Transverse colon (tissue), 4 donors: ENCODE results near the gene NES. TPM values are rescaled to one million over a fixed set of nuclear protein-coding genes. Genes with fewer than 3 reads are reported as not detected.

ENCODE experiments used
- DNase-seq: peaks from one replicate; pipeline ENCODE4 v3.0.0-alpha.2; 2019
- H3K27ac ChIP-seq, 4 donors: fragments of 200-600 bp; sonication (generic); 2 replicates each; pipeline ENCODE4 v1.5.1; 2016 to 2018; ENCODE audit warnings: inconsistent platforms in 4 of 4
- H3K27me3 ChIP-seq: fragments of 200-600 bp; sonication (generic); 2 replicates; pipeline ENCODE4 v1.5.1; 2017; ENCODE audit warnings: inconsistent platforms
- H3K36me3 ChIP-seq, 4 donors: fragments of 200-600 bp; sonication (generic); 2 replicates each; pipeline ENCODE4 v1.5.1; 2017 to 2019; ENCODE audit warnings: inconsistent platforms in 4 of 4
- H3K4me1 ChIP-seq, 4 donors: fragments of 200-600 bp; sonication (generic); 2 replicates each; pipeline ENCODE4 v1.5.1; 2017 to 2020; ENCODE audit warnings: inconsistent platforms in 4 of 4
- H3K4me3 ChIP-seq, 4 donors: fragments of 200-600 bp; sonication (generic); 1 replicate in 1 of 4; 2 replicates in 3 of 4; pipeline versions ENCODE4 v1.5.1 to v1.6.1; 2017 to 2019; ENCODE audit warnings: inconsistent platforms in 4 of 4
- H3K9me3 ChIP-seq, 2 donors: fragments of 200-600 bp; sonication (generic); 2 replicates each; pipeline ENCODE4 v1.5.1; 2017 to 2019; ENCODE audit warnings: inconsistent platforms in 2 of 2
- CTCF ChIP-seq, 5 experiments: fragments of 200-600 bp in 3 of 5; fragments of 450-650 bp in 2 of 5; sonication (generic) in 3 of 5; IDR thresholded peaks; 1 replicate in 2 of 5; 2 replicates in 3 of 5; pipeline ENCODE4 v1.5.1; 2016 to 2017; ENCODE audit warnings: antibody characterized with exemption in 5 of 5, inconsistent platforms in 3 of 5, mild to moderate bottlenecking in 2 of 5, moderate library complexity in 1 of 5
- EP300 ChIP-seq: sonication (generic); formaldehyde crosslinking; IDR thresholded peaks from one replicate; pipeline ENCODE4 v1.6.1; 2017; ENCODE audit warnings: antibody characterized with exemption, low read depth
- POLR2A ChIP-seq: fragments of 450-650 bp; IDR thresholded peaks from one replicate; pipeline ENCODE4 v1.6.1; 2016; ENCODE audit warnings: antibody characterized with exemption, mild to moderate bottlenecking, moderate library complexity
- POLR2AphosphoS5 ChIP-seq, 3 donors: sonication (generic); formaldehyde crosslinking; IDR thresholded peaks; one replicate each; pipeline ENCODE4 v1.6.1; 2016; ENCODE audit warnings: antibody characterized with exemption in 3 of 3
- WGBS, 2 donors: methylation state at CpG; one replicate each; pipeline ENCODE4 v1.1.5; 2018; ENCODE audit warnings: low coverage in 1 of 2; 5-methylcytosine and 5-hydroxymethylcytosine counted together
- in situ Hi-C, 4 donors: fragments of 200-750 bp; cut with MboI; loops; one replicate each; pipeline versions ENCODE4 v1.15.0 to v1.15.1; 2017; ENCODE audit warnings: low sequenced_read_pairs in 3 of 4, low pct_ligation_motif_present in 1 of 4, low pct_unique_long_range_greater_than_20kb in 1 of 4
- intact Hi-C: fragments of 100-400 bp; cut with DNase I; formaldehyde crosslinking; loops from one replicate; pipeline ENCODE4 v1.15.1; 2023; ENCODE audit warnings: low total_unique reads
- total RNA-seq, 4 donors: library from RNA; depleted of rRNA; stranded (reverse); fragments of >200 nt; gene quantifications; one replicate each; pipeline ENCODE4 v1.1.0, GENCODE V29; 2016

NES gene
- total RNA-seq, 4 donors from 2014 or later: 3.3 to 15.5 (median 5.5) TPM

GRCh38 chr1:156703741-156704140 is 26.5 kb upstream of the NES start:
- Histone ChIP-seq H3K4me1 (peaks cover 23 to 36% (median 28%) of the 10 kb centered on the region in 4 donors), H3K27me3 (peaks cover 56% of the 10 kb centered on the region), H3K36me3 (no peaks in the 10 kb centered on the region), H3K27ac (no peak overlapping the region), H3K4me3 (no peak overlapping the region), H3K9me3 (no peaks in the 10 kb centered on the region)
- intact Hi-C loops (no loop called here), in situ Hi-C loops (loop anchor here in 1 of 4 donors (10.0 kb wide), 1 partner anchor 161 kb away; the partner anchor contains the start of gene NTRK1)
- DNase-seq: no peak
- 38% methylated on average over 4 of the region's 4 CpGs; no CpG with 5 or more reads in 1 of the 2 donors for WGBS, 2 donors
- no peak for TF ChIP-seq CTCF (IDR thresholded peaks at IDR 0.05)
- no peak for TF ChIP-seq EP300
- no peak for TF ChIP-seq POLR2AphosphoS5 (IDR thresholded peaks at IDR 0.05)
- no peak for TF ChIP-seq POLR2A

DNA sequence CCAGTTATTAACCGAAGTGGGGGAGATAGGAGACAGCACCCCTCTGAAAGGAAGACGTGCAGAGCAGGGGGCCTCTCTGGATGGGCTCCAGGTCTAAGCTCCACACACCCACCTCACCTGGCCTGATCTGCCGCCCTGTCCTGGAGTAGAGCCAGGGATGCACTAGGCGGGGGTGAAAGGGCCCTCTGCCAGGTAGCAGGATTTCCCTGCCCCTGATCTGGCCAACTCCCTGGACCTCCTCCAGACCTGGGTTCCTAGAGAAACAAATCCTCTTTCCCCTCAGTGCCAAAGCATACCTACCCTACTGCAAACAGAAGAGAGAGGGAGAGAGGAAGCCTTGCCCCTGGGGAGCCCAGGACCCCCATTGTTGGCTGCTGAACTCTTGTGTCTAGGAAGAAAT is 26.1 kb upstream of the NES start:
- no peak for DNase-seq
- Histone ChIP-seq H3K27me3 (peaks cover 56% of the 10 kb centered on the region), H3K27ac (no peak overlapping the region), H3K4me1 (peaks cover 23 to 36% (median 28%) of the 10 kb centered on the region in 4 donors), H3K4me3 (no peak overlapping the region), H3K9me3 (no peaks in the 10 kb centered on the region), H3K36me3 (no peaks in the 10 kb centered on the region)
- TF ChIP-seq EP300 (no peak), CTCF (IDR thresholded peaks at IDR 0.05) (no peak), POLR2A (no peak), POLR2AphosphoS5 (IDR thresholded peaks at IDR 0.05) (no peak)
- in situ Hi-C loops (loop anchor here in 1 of 4 donors (10.0 kb wide), 1 partner anchor 161 kb away; the partner anchor contains the start of gene NTRK1), intact Hi-C loops (no loop called here)
- WGBS, 2 donors: 66% methylated on average over 4 of the region's 4 CpGs; no CpG with 5 or more reads in 1 of the 2 donors

GRCh38 chr1:156700736-156701531 is 23.7 kb upstream of the NES start:
- DNase-seq: no peak
- no peaks in the 10 kb centered on the region for H3K36me3 ChIP-seq
- H3K9me3 ChIP-seq: no peaks in the 10 kb centered on the region
- in situ Hi-C loops: loop anchor here in 1 of 4 donors (10.0 kb wide), 1 partner anchor 164 kb away; the partner anchor contains the start of gene NTRK1
- H3K27me3 ChIP-seq: peaks cover 56% of the 10 kb centered on the region
- H3K4me1 ChIP-seq: peaks cover 14 to 19% (median 16%) of the 10 kb centered on the region in 4 donors
- no peak overlapping the region for H3K4me3 ChIP-seq
- WGBS, 2 donors: 69% methylated on average over 8 of the region's 8 CpGs; no CpG with 5 or more reads in 1 of the 2 donors
- intact Hi-C loops: no loop called here
- no peak for TF ChIP-seq CTCF (IDR thresholded peaks at IDR 0.05)
- TF ChIP-seq EP300: no peak
- TF ChIP-seq POLR2AphosphoS5 (IDR thresholded peaks at IDR 0.05): no peak
- TF ChIP-seq POLR2A: no peak
- no peak overlapping the region for H3K27ac ChIP-seq

DNA sequence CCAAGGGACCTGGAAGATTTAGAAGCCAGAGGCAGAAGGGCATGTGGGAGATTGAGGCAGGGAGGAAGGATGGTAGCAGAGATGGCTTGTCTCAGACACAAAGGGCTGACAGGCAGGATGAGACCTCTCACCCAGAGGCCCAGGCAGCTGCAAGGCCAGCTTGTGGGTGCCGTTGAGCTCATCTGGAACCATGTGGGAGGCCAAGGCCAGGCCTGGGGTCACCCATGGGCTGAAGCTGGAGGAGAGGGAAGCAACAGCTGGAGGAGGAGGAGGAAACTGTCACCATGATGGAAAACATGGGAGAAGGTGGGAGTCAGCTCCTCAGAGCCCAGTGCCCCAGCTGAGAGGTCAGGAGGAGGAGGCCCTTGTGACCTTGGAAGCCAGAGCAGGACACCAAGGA is 21.8 kb upstream of the NES start:
- no peak overlapping the region for H3K27ac ChIP-seq
- WGBS, 2 donors: 67 to 82% methylated on average over 1 of the region's 1 CpG
- no peaks in the 10 kb centered on the region for H3K9me3 ChIP-seq
- intact Hi-C loops (loop anchor here (10.0 kb wide), 1 partner anchor 156 kb away; the partner anchor contains the start of gene INSRR), in situ Hi-C loops (loop anchor here in 2 of 4 donors (25.0 kb wide), 1 partner anchor 163 kb away; the partner anchor contains the start of genes INSRR (in 2 of the 2) and NTRK1 (in 2 of the 2))
- DNase-seq: no peak
- TF ChIP-seq EP300: no peak
- no peak for TF ChIP-seq CTCF (IDR thresholded peaks at IDR 0.05)
- TF ChIP-seq POLR2A: no peak
- no peak for TF ChIP-seq POLR2AphosphoS5 (IDR thresholded peaks at IDR 0.05)
- H3K4me1 ChIP-seq: peaks cover 0 to 5% (median 0%) of the 10 kb centered on the region in 4 donors
- H3K4me3 ChIP-seq: no peak overlapping the region
- H3K36me3 ChIP-seq: no peaks in the 10 kb centered on the region
- peaks cover 40% of the 10 kb centered on the region for H3K27me3 ChIP-seq
